HG03175 (cell line): Measurements from ENCODE around the gene DYNC2H1.

Experiments used
- ATAC-seq: cut with Tn5 transposase; IDR thresholded peaks from one replicate; pipeline ENCODE4 v1.9.1; 2021; ENCODE audit warnings: mild to moderate bottlenecking, moderate library complexity; ENCODE audit not compliant: unreplicated experiment

DYNC2H1 gene

GRCh38 chr11:103520792-103521191 is 411.6 kb downstream of the DYNC2H1 start:
- ATAC-seq = no peak

- ATAC-seq = no peak
These were observed 415.8 kb downstream of the DYNC2H1 start for GRCh38 chr11:103525069-103525468.

DNA sequence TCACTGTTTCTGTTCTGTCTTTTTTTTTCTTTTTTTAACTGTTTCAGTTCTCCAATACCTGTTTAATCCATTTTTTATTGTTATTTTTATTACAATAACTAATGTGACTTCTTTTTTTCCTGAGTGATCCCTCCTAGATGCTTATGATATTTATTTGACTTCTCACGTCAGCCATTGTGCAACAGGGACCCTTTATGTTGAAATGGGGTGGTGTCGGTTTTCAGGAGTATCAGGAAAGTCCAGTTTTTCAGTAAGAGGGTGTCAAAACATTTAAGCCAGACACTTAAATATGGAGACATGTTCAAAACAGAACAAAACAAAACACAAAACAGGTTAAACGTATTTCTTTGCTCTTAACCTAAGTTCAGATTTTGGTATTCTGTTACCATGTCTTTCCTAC is 418.8 kb downstream of the DYNC2H1 start:
- ATAC-seq = no peak

DNA sequence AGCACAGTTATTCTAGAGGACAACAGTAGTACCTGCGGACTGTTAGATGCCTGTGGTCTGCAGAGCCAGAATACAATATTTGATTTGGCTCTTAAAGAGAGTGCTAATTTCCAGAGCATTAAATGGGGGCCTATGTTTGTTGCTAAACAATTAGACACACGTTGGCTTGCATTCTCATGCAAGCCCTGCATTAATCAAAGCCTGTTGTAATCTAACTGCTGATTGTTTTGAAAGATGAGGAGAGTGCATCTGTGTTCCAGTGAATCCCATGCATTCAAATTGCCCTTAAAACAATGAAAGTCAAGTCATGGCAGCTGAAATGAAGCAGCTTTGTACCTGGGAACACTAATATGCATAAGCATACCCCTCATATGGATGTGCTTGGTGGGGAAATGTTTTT is 419.4 kb downstream of the DYNC2H1 start:
- ATAC-seq = no peak

DNA sequence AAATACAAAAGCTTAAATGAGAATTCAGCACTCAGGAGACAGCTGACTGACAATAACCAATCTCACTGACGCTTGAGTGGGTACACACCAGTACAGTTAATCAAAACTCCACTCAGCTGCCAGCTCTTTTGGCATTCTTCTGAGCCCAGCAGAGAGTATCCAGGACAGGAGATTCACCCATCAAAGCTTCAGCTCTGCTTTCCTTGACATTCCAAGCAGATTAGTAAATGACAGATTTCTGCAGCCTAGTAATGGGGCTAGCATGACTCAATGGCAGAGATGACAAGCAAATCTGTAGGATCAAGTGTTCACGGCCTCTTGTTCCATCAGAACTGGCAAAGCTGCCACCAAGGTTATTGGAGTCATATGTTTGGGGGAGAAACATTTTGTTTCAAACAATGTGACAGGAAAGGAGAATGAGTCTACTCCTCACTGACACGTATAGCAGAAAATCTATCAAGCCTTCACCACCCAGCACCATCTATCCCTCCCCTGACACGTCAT is 420.0 kb downstream of the DYNC2H1 start:
- ATAC-seq = no peak
